GM18498 (cell line): ENCODE data around the gene PRKAR1B.

ENCODE experiments used
- ATAC-seq: cut with Tn5 transposase; IDR thresholded peaks from one replicate; pipeline ENCODE4 v1.9.1; 2021; ENCODE audit warnings: mild to moderate bottlenecking, moderate library complexity; ENCODE audit not compliant: unreplicated experiment

The PRKAR1B gene

GRCh38 chr7:727104-727805 lies at the start of gene PRKAR1B:
Gene PRKAR1B, minus strand, starts transcription at chr7:727281. Its CDS starts 15,776 bp downstream, at chr7:711505.
- ATAC-seq = peak; percentile 51

- no peak for ATAC-seq
Measured at GRCh38 chr7:776381-776780, 49.3 kb upstream of the PRKAR1B start.

- ATAC-seq = no peak
Measured at GRCh38 chr7:774161-775109, 47.4 kb upstream of the PRKAR1B start.

GRCh38 chr7:773622-773915 lies 46.5 kb upstream of the PRKAR1B start:
- ATAC-seq = no peak

DNA sequence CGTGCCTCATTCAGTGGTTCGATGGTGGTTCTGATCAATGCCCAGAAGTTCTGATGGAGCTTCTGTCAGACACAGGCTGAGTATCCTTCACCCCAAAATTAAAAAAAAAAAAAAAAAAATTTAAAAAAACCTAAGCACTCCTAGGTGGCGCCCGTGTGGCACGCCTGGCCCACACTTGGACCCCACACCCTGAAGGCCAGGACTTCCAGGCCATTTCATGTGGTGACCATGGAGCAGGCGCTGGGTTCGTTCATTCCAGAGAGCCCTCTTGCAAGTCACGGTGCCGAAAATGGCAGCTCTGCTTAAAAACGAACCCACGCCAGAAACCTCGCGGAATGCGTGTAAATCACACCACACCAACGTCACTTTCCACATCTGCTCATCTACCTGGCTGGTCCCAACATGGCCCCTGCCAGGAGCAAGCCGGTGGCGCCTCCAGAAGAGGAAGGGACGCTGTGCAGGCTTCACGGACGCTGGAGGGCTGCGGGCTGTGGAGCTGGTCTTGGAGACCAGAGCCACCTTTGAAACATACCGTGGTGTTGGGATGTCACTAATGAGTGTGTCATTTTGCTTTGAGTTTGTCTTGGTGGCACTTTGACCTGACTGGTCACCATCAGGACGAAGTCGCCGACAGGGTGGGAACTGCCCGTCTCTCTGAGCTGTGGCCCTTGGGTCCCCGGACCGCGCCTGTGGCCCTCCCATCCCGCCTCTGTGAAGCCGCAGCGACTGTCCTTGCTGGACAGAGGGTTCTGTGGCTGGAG lies 46.0 kb upstream of the PRKAR1B start:
- ATAC-seq = no peak

GRCh38 chr7:772392-772791 lies 45.3 kb upstream of the PRKAR1B start:
- ATAC-seq = no peak

DNA sequence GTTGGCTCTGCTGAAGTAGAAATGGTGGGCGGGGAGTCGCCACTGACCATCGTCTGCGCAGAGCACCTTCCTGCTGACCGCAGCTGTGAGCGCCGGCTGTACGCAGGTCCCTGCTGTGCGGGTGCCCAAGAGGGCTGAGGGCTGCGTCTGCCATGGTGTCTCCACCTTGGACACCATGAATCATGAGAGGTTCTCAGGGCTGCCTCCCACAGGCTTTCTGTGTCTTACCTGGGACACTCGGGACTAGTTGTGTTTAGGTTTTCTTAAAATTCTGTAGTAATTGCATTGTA lies 44.9 kb upstream of the PRKAR1B start:
- no peak for ATAC-seq

- no peak for ATAC-seq
Measured at GRCh38 chr7:771234-772004, 44.3 kb upstream of the PRKAR1B start.

- ATAC-seq = no peak
Measured at GRCh38 chr7:770741-771166, 43.7 kb upstream of the PRKAR1B start.

GRCh38 chr7:770336-770735 lies 43.3 kb upstream of the PRKAR1B start:
- no peak for ATAC-seq

DNA sequence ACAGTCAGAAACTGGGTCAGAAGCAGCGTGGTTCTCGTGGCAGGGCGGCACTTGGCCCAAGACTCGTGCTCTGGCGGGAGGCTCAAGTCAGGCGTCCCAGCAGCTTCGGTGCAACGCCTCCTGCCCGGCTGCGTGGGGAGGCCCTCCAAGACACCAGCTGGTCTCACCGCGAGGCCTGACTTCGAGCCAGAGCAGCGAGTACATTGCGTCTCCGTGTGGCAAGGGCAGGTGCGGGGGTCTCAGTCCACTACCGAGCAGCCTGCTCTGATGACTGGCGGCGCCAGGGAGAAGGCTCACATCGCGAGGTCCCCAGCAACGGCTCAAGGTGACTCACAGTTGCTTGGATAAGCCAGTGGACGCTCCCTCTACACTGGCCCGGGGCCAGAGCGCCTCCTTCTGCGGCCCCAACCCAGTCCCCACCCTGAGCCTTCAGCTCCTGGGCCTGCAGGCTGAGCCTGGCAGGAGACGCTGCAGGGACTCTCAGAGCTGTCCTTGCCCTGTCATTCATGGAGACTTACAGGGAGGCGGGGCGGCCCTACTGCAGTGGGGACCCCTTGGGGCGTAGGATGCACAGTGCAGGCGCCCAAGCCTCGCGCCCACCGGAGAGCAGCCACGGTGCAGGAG lies 41.9 kb upstream of the PRKAR1B start:
- no peak for ATAC-seq

DNA sequence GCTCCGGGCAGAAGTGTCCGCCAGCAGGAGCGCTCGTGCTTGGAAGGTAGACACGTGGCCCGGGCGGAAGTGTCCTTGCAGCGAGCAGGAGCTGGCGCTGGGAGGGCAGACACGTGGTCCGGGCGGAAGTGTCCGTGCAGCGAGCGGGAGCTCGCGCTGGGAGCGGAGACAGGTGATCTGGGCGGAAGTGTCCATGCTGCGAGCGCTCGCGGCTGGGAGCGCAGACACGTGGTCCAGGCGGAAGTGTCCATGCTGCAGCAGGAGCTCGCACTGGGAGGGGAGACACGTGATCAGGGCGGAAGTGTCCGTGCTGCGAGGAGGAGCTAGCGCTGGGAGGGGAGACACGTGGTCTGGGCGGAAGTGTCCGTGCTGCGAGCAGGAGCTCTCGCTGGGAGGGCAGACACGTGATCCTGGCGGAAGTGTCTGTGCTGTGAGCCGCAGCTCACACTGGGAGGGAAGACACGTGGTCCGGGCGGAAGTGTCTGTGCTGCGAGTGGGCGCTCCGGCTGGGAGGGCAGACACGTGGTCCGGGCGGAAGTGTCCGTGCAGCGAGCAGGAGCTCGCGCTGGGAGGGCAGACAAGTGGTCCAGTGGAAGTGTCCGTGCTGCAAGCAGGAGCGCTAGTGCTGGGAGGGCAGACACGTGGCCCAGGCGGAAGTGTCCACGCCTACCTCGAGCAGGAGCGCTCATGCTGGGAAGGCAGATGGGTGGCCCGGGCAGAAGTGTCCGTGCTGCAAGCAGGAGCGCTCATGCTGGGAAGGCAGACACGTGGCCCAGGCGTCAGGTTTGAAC lies 41.1 kb upstream of the PRKAR1B start:
- no peak for ATAC-seq

DNA sequence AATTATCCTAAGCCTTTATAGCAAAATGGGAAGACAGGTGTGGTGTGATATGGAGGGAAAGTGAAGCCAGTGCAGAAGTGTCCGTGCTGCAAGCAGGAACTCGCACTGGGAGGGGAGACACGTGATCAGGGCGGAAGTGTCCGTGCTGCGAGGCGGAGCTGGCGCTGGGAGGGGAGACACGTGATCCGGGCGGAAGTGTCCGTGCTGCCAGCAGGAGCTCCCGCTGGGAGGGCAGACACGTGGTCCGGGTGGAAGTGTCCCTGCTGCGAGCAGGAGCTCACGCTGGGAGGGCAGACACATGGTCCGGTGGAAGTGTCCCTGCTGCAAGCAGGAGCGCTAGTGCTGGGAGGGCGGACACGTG lies 40.5 kb upstream of the PRKAR1B start:
- no peak for ATAC-seq

DNA sequence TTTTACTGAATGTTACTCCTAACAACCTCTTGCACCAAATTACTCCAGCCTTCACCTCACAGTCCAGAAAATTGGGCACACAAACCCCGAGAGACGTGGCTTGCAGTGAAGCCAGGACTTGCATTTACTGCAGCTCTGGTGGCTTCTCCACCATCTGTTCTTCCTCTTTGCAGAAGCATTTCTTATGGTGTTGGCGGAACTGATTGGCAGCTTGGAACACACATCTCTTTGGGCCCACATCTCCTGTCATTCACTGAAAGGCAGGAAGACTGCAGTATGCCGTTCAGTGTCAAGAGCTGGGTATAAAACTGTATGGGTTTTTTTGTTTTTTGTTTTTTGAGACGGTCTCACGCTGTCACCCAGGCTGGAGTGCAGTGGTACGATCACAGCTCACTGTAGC lies 38.3 kb upstream of the PRKAR1B start:
- ATAC-seq = no peak

- ATAC-seq = no peak
Measured at GRCh38 chr7:763762-764161, 36.7 kb upstream of the PRKAR1B start.

DNA sequence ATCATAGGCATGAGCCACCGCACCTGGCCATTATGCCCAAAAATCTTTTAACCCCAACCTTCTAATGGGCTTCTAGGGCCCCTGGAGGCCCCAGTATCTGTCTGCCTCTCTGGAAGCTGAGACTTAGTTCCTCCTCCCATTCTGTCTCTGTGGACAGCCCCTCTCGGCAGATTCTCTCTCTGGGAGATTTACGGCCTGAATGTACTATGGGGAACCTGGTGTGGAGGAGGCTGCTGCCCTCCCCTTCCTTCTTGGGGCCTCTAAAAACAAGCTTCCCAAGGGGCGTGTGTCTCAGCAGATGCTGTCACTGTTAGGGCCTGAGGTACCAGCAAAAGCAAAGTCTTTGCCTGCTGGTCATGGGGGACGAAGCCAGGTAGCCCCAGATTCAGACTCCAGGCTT lies 35.8 kb upstream of the PRKAR1B start:
- ATAC-seq = no peak

- ATAC-seq = no peak
Measured at GRCh38 chr7:761631-762030, 34.5 kb upstream of the PRKAR1B start.

DNA sequence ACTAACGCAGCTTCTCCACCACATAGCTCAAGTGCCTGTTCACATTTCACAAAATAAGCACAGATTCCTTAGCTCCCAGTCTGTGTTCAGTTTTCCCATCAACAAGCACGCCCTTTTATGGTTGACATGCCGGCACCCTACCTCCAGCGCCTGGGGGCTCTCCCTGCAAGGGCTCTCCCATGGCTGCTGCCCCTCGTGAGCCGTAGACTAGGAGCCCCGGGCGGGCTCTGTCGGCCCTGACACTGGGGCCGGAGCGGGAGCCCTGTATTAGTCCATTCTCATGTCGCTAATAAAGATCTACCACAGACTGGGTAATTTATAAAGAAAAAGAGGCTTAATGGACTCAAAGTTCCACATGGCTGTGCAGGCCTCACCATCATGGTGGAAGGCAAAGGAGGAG lies 34.0 kb upstream of the PRKAR1B start:
- ATAC-seq = no peak

- no peak for ATAC-seq
Measured at GRCh38 chr7:760006-760405, 32.9 kb upstream of the PRKAR1B start.

DNA sequence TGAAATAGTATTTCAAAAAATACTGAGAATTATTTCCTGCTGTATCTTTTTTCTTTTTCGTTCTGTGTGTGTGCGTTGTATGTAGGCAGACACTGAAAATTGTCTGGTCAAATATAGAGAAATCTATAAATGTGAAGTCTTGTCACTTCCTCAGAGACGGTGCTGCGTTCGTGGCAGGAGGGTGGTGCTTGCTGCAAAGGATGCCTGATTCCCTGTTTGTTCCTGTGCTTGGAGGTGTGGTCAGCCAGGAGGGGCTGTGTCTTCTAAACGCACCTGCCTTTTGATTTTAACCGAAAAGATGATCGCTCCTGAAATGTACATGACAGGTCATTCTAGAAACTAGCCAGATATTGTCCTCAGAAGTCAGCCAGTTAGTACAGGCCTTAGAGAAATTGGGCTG lies 32.5 kb upstream of the PRKAR1B start:
- ATAC-seq = no peak
